ENCODE data around the gene ZMYM2.

GRCh38 chr13:20129076-20129475 lies 170.5 kb downstream of the ZMYM2 start:
- TF ChIP-seq CTCF (IDR thresholded peaks at IDR 0.05), result no peak
- TF ChIP-seq POLR2A (IDR thresholded peaks at IDR 0.05), result no peak
